H1 (cell line): ENCODE results near the gene TEX30. TPM values are rescaled to one million over a fixed set of nuclear protein-coding genes. Genes with fewer than 3 reads are reported as not detected.

Experiments
- CTCF ChIA-PET: fragments of 300-600 bp; sonication (Branson Sonifier 250); formaldehyde crosslinking; loops from one replicate; lab custom pipeline; 2021; ENCODE audit not compliant: partially characterized antibody; lab: Charles Lee
- POLR2A ChIA-PET: fragments of 300-600 bp; sonication (Branson Sonifier 250); formaldehyde crosslinking; loops from one replicate; lab custom pipeline; 2021; ENCODE audit warnings: inconsistent platforms; ENCODE audit not compliant: partially characterized antibody; lab: Charles Lee
- DNase-seq, 2 experiments: peaks; one replicate each; pipeline versions ENCODE4 v3.0.0 to v3.0.0-alpha.2; 2010 to 2022; ENCODE audit warnings: low spot score in 2 of 2, low read depth in 1 of 2, mixed read lengths in 1 of 2
- FAIRE-seq: peaks from 2 replicates; lab custom pipeline; 2011; peaks lifted over from hg19 to GRCh38; lab: Jason Lieb, UNC
- H2AFZ ChIP-seq: 2 replicates; pipeline ENCODE4 v1.8.1; 2012; ENCODE audit warnings: low read length, inconsistent platforms
- H2AK5ac ChIP-seq: 2 replicates; pipeline ENCODE4 v1.6.1; 2013; ENCODE audit warnings: low read depth, low read length
- H2BK120ac ChIP-seq: replicated peaks from 2 replicates; pipeline ENCODE3; 2013; ENCODE audit warnings: low read depth, low read length, inconsistent platforms
- H2BK12ac ChIP-seq: 2 replicates; pipeline ENCODE4 v1.6.1; 2013; ENCODE audit warnings: low read depth, low read length
- H2BK15ac ChIP-seq: 2 replicates; pipeline ENCODE4 v1.6.1; 2013; ENCODE audit warnings: low read length
- H2BK20ac ChIP-seq: 2 replicates; pipeline ENCODE4 v1.6.1; 2013; ENCODE audit warnings: low read length
- H2BK5ac ChIP-seq: 2 replicates; pipeline ENCODE4 v1.6.1; 2013; ENCODE audit warnings: low read depth, low read length
- H3K14ac ChIP-seq: 2 replicates; pipeline ENCODE4 v1.6.1; 2013; ENCODE audit warnings: inconsistent platforms; ENCODE audit not compliant: insufficient read length
- H3K18ac ChIP-seq: 2 replicates; pipeline ENCODE4 v1.6.1; 2013; ENCODE audit warnings: low read length; ENCODE audit errors: extremely low read depth
- H3K23ac ChIP-seq: 2 replicates; pipeline ENCODE4 v1.6.1; 2013; ENCODE audit warnings: inconsistent platforms; ENCODE audit not compliant: insufficient read length
- H3K23me2 ChIP-seq: 2 replicates; pipeline ENCODE4 v1.6.1; 2013; ENCODE audit warnings: low read depth, low read length
- H3K27ac ChIP-seq: 2 replicates; pipeline ENCODE4 v1.6.1; 2011; ENCODE audit warnings: low read depth, low read length, inconsistent platforms
- H3K27me3 ChIP-seq, 4 experiments: replicated peaks in 1 of 4; 1 replicate in 1 of 4; 2 replicates in 3 of 4; pipeline versions ENCODE4 v1.6.1 to v1.8.1; 2011 to 2013; ENCODE audit warnings: low read length in 3 of 4, mild to moderate bottlenecking in 3 of 4, inconsistent platforms in 2 of 4, mixed read lengths in 2 of 4, moderate library complexity in 1 of 4; ENCODE audit not compliant: control insufficient read depth in 3 of 4, insufficient read depth in 3 of 4; ENCODE audit errors: extremely low read depth in 1 of 4
- H3K36me3 ChIP-seq, 4 experiments: 2 replicates each; pipeline versions ENCODE4 v1.6.1 to v1.8.1; 2011 to 2013; ENCODE audit warnings: mild to moderate bottlenecking in 4 of 4, low read length in 3 of 4, moderate library complexity in 2 of 4, control low read depth in 1 of 4, inconsistent platforms in 1 of 4; ENCODE audit not compliant: insufficient read depth in 4 of 4, control insufficient read depth in 2 of 4
- H3K4ac ChIP-seq: replicated peaks from 2 replicates; pipeline ENCODE3; 2013; ENCODE audit warnings: low read length, low read depth, mixed read lengths, inconsistent platforms; ENCODE audit not compliant: insufficient read length
- H3K4me1 ChIP-seq, 4 experiments: replicated peaks in 1 of 4; 1 replicate in 1 of 4; 2 replicates in 3 of 4; pipeline versions ENCODE4 v1.6.1 to v1.8.1; 2011 to 2013; ENCODE audit warnings: low read length in 3 of 4, inconsistent platforms in 2 of 4, mixed read lengths in 1 of 4; ENCODE audit not compliant: insufficient read depth in 4 of 4, control insufficient read depth in 3 of 4
- H3K4me2 ChIP-seq, 2 experiments: 2 replicates each; pipeline versions ENCODE4 v1.6.1 to v1.8.1; 2011 to 2013; ENCODE audit warnings: low read depth in 2 of 2, low read length in 2 of 2, control low read depth in 1 of 2, inconsistent platforms in 1 of 2, mild to moderate bottlenecking in 1 of 2; ENCODE audit not compliant: insufficient read depth in 1 of 2
- H3K4me3 ChIP-seq, 4 experiments: fragments of 200-600, 300-600 bp in 1 of 4; sonication (generic), shearing (Covaris generic), sonication (Bioruptor Twin) in 1 of 4; 2 replicates each; pipeline versions ENCODE4 v1.5.1 to v1.8.1; 2011 to 2016; ENCODE audit warnings: low read length in 4 of 4, low read depth in 3 of 4, control low read depth in 2 of 4, inconsistent platforms in 2 of 4, mild to moderate bottlenecking in 2 of 4, mixed read lengths in 1 of 4, moderate library complexity in 1 of 4; ENCODE audit not compliant: insufficient read depth in 2 of 4; ENCODE audit errors: extremely low read depth in 1 of 4
- H3K56ac ChIP-seq: replicated peaks from 2 replicates; pipeline ENCODE3; 2013; ENCODE audit warnings: low read depth, mild to moderate bottlenecking, mixed read lengths, low read length, inconsistent platforms; ENCODE audit not compliant: insufficient read length
- H3K79me1 ChIP-seq: 2 replicates; pipeline ENCODE4 v1.6.1; 2013; ENCODE audit warnings: low read depth, low read length, control low read depth
- H3K79me2 ChIP-seq, 2 experiments: 2 replicates each; pipeline versions ENCODE4 v1.6.1 to v1.8.1; 2012 to 2013; ENCODE audit warnings: low read length in 2 of 2, mild to moderate bottlenecking in 2 of 2, inconsistent platforms in 1 of 2; ENCODE audit not compliant: insufficient read depth in 2 of 2, control insufficient read depth in 1 of 2
- H3K9ac ChIP-seq, 4 experiments: replicated peaks in 1 of 4; 1 replicate in 1 of 4; 2 replicates in 3 of 4; pipeline versions ENCODE4 v1.6.1 to v1.8.1; 2011 to 2013; ENCODE audit warnings: low read depth in 3 of 4, low read length in 3 of 4, control low read depth in 2 of 4, mild to moderate bottlenecking in 2 of 4, moderate library complexity in 2 of 4, inconsistent platforms in 1 of 4; ENCODE audit errors: extremely low read depth in 1 of 4
- H3K9me3 ChIP-seq, 2 experiments: 2 replicates each; pipeline versions ENCODE4 v1.6.1 to v1.8.1; 2012 to 2013; ENCODE audit warnings: mild to moderate bottlenecking in 2 of 2, moderate library complexity in 2 of 2, control low read depth in 1 of 2, inconsistent platforms in 1 of 2, low read depth in 1 of 2, low read length in 1 of 2, mixed read lengths in 1 of 2; ENCODE audit not compliant: insufficient read depth in 2 of 2
- H4K20me1 ChIP-seq, 2 experiments: replicated peaks in 1 of 2; 2 replicates each; pipeline versions ENCODE3 to v1.8.1; 2011 to 2013; ENCODE audit warnings: inconsistent platforms in 2 of 2, low read length in 2 of 2, mild to moderate bottlenecking in 1 of 2; ENCODE audit not compliant: insufficient read depth in 2 of 2, control insufficient read depth in 1 of 2
- H4K5ac ChIP-seq: 2 replicates; pipeline ENCODE4 v1.6.1; 2013; ENCODE audit warnings: low read length, low read depth, mixed read lengths, inconsistent platforms; ENCODE audit not compliant: insufficient read length
- H4K8ac ChIP-seq: 2 replicates; pipeline ENCODE4 v1.8.0; 2013; ENCODE audit warnings: mild to moderate bottlenecking, moderate library complexity, low read length, inconsistent platforms; ENCODE audit not compliant: insufficient read depth; ENCODE audit errors: extremely low read depth
- H4K91ac ChIP-seq: replicated peaks from 2 replicates; pipeline ENCODE3; 2013; ENCODE audit warnings: low read length, mixed read lengths, inconsistent platforms; ENCODE audit not compliant: insufficient read length
- CHD2 ChIP-seq: IDR thresholded peaks from 2 replicates; pipeline ENCODE4 v1.6.1; 2012; ENCODE audit warnings: low read length, improper control_type of control experiment
- CREB1 ChIP-seq: IDR thresholded peaks from 2 replicates; pipeline ENCODE4 v1.6.1; 2012; ENCODE audit warnings: inconsistent platforms
- EGR1 ChIP-seq: IDR thresholded peaks from 2 replicates; pipeline ENCODE4 v1.6.1; 2011; ENCODE audit warnings: low read depth, low read length, borderline replicate concordance
- HDAC6 ChIP-seq: IDR thresholded peaks from one replicate; pipeline ENCODE4 v1.7.1; 2012; ENCODE audit warnings: low read depth, mild to moderate bottlenecking, inconsistent platforms, low read length, moderate library complexity
- NANOG ChIP-seq: IDR thresholded peaks from 2 replicates; pipeline ENCODE4 v1.6.1; 2011; ENCODE audit warnings: low read length, low read depth, mild to moderate bottlenecking, inconsistent platforms; ENCODE audit not compliant: insufficient read depth, poor library complexity, severe bottlenecking
- SIX5 ChIP-seq: IDR thresholded peaks from 2 replicates; pipeline ENCODE4 v1.6.1; 2011; ENCODE audit warnings: mild to moderate bottlenecking, low read depth, low read length
- SUZ12 ChIP-seq: fragments of 200-600 bp; sonication (generic); IDR thresholded peaks from 2 replicates; pipeline ENCODE4 v1.6.1; 2012; ENCODE audit warnings: mild to moderate bottlenecking, inconsistent platforms, low read length, moderate library complexity, mixed read lengths
- TEAD4 ChIP-seq: IDR thresholded peaks from 2 replicates; pipeline ENCODE4 v1.6.1; 2012; ENCODE audit warnings: low read depth, low read length, inconsistent platforms, mixed read lengths
- WGBS, 2 experiments: shearing (Covaris generic) in 1 of 2; methylation state at CpG; one replicate each; pipeline versions ENCODE4 v1.1.6 to v1.1.7; 2013 to 2015; ENCODE audit warnings: low lambda C conversion rate in 2 of 2, mixed read lengths in 2 of 2, inconsistent platforms in 1 of 2, low coverage in 1 of 2, missing lambda C conversion rate in 1 of 2; ENCODE audit not compliant: insufficient replicate concordance in 2 of 2, insufficient coverage in 1 of 2, insufficient read length in 1 of 2; ENCODE audit errors: extremely low coverage in 1 of 2, missing lambda C conversion rate in 1 of 2; 5-methylcytosine and 5-hydroxymethylcytosine counted together
- polyA plus RNA-seq, 7 experiments: library from polyadenylated mRNA; depleted of rRNA in 3 of 7; stranded (reverse) in 5 of 7; unstranded in 2 of 7; fragments of >200 nt in 5 of 7; fragments of 200-250 nt in 2 of 7; gene quantifications; 1 replicate in 5 of 7; 2 replicates in 1 of 7; 4 replicates in 1 of 7; pipeline versions ENCODE4 v1.2.1 to v1.2.3, GENCODE V29; 2011 to 2013; ENCODE audit warnings: missing spikeins in 2 of 7, mixed read lengths in 2 of 7
- total RNA-seq: library from RNA; stranded (reverse); fragmentation: NEBNext Ultra II Directional; extraction: Animal tissue kit (Norgen Biotek cat#: 25700); gene quantifications from 2 replicates; pipeline ENCODE4 v1.2.1, GENCODE V29; 2021

The TEX30 gene
- total and polyA plus RNA-seq, 2 of the 8 experiments (the other 6 are each of a cell fraction or from before 2014, with no cell fraction given): 6.5 to 10.3 TPM

DNA sequence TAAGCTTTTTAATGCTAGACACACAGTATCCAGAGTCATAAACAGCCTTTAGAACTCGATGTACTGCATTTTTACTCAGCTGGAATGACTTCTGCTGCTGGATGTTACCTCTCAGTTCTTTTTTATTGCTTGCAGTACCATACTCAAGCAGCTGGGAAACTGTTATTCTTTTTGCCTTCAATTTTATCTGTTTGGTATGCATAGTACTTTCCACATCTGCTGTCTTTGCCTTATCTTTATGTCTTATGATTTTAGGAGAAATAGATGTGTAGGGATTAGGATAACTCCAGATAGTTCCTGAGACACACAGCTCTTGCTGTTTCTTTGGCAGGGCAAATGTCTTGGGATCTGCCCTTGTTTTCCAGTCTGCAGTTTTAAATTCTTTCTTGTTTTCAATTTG lies 31.5 kb downstream of the TEX30 start:
- H2AFZ ChIP-seq: no peak overlapping the region
- CTCF ChIA-PET: no interaction called here
- FAIRE-seq: no peak

More for the DNA sequence above, 31.5 kb downstream of the TEX30 start:
- TF ChIP-seq SUZ12: no peak
- TF ChIP-seq CHD2: no peak
- no peak for TF ChIP-seq CREB1
- TF ChIP-seq TEAD4: no peak
- no peak for TF ChIP-seq NANOG
- no peak for TF ChIP-seq EGR1
- TF ChIP-seq SIX5: no peak
- no peak for TF ChIP-seq HDAC6
- TF ChIP-seq, all 59 proteins: peak for 0
- no peak overlapping the region for H2BK20ac ChIP-seq
- H3K4me2 ChIP-seq: no peak overlapping the region
- H3K18ac ChIP-seq: no peak overlapping the region
- no peak for DNase-seq
- H3K79me1 ChIP-seq: no peaks in the 10 kb centered on the region
- H2BK12ac ChIP-seq: no peak overlapping the region
- no peak overlapping the region for H4K5ac ChIP-seq
- H2BK120ac ChIP-seq: no peak overlapping the region
- H3K27me3 ChIP-seq: no peaks in the 10 kb centered on the region
- no peaks in the 10 kb centered on the region for H4K20me1 ChIP-seq
- no peaks in the 10 kb centered on the region for H3K23me2 ChIP-seq
- no peak overlapping the region for H4K8ac ChIP-seq
- no peak overlapping the region for H3K14ac ChIP-seq
- H3K56ac ChIP-seq: no peak overlapping the region
- H3K4me3 ChIP-seq: no peak overlapping the region
- no peaks in the 10 kb centered on the region; a peak in 1 of 4 replicates for H3K9me3 ChIP-seq
- no peaks in the 10 kb centered on the region for H3K79me2 ChIP-seq
- H2AK5ac ChIP-seq: no peak overlapping the region
- no peak overlapping the region for H3K23ac ChIP-seq
- H3K9ac ChIP-seq: no peak overlapping the region
- no peaks in the 10 kb centered on the region for H3K36me3 ChIP-seq
- no peak overlapping the region for H3K4ac ChIP-seq
- WGBS, 2 experiments: 91% methylated on average over 1 of the region's 1 CpG; no CpG with 5 or more reads in 1 of the 2 experiments
- H2BK15ac ChIP-seq: no peak overlapping the region
- no peak overlapping the region for H2BK5ac ChIP-seq
- H3K27ac ChIP-seq: no peak overlapping the region
- no peak overlapping the region for H4K91ac ChIP-seq
- H3K4me1 ChIP-seq: no peaks in the 10 kb centered on the region
- POLR2A ChIA-PET: no interaction called here
